NCI-H187 (cell line): Measurements from ENCODE around the gene GPX3.

Source experiments
- DNase-seq, 2 experiments: peaks; one replicate each; lab custom pipeline; 2025; lab: John Stamatoyannopoulos, UW

The GPX3 gene, protein sequence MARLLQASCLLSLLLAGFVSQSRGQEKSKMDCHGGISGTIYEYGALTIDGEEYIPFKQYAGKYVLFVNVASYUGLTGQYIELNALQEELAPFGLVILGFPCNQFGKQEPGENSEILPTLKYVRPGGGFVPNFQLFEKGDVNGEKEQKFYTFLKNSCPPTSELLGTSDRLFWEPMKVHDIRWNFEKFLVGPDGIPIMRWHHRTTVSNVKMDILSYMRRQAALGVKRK

DNA sequence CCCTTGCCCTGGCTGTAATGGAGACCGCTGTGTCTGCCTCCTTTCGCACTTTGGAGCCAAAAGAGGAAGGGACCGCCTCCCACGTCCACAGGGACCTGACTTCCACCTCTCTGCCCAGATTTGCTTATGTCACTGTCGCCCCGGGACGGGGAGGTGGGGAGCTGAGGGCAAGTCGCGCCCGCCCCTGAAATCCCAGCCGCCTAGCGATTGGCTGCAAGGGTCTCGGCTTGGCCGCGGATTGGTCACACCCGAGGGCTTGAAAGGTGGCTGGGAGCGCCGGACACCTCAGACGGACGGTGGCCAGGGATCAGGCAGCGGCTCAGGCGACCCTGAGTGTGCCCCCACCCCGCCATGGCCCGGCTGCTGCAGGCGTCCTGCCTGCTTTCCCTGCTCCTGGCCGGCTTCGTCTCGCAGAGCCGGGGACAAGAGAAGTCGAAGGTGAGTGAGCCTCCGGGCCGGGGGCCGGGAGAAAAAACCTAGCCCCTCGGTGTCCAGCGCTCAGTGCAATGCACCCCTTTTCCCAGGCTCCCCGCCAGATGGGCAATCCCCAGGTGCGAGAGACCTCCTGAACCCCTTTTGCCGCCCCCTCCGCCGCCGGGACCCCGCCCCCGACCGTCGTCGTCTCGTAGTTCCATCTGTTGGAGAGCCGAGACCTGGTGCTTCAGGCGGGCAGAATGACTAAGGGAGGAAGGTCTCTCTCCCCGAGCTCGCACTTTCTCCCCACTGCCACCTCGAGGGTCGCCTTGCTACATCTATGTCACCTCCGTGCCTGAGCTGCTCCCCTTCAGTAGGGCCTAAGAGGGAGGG, at the start of gene GPX3:
Gene GPX3 (plus strand): TSS at position 288 of the 807 bp plus-strand sequence. CDS start 64 bp downstream, at position 352.
- DNase-seq = peak in 1 of 2 experiments; percentile 11

DNA sequence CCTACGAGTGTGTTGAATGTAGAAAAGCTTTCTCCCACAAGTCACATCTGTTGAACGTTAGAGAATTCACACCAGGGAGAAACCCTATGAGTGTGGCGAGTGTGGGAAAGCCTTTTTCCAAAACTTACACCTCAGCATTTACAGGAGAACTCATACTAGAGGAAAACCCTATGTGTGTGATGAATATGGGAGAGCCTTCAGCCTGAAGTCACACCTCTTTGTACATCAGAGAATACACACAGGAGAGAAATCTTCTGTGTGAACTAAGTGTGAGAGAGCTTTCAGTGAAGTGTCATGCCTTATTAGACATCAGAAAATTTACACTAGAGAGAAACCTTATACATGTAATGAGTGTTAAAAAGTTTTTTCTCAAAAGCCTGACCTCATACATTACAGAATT, 41.8 kb upstream of the GPX3 start:
- DNase-seq = no peak

GRCh38 chr5:150987746-150988145, 32.6 kb upstream of the GPX3 start:
- no peak for DNase-seq

GRCh38 chr5:150989695-150990094, 30.7 kb upstream of the GPX3 start:
- no peak for DNase-seq

GRCh38 chr5:150992705-150993104, 27.7 kb upstream of the GPX3 start:
- DNase-seq = no peak

DNA sequence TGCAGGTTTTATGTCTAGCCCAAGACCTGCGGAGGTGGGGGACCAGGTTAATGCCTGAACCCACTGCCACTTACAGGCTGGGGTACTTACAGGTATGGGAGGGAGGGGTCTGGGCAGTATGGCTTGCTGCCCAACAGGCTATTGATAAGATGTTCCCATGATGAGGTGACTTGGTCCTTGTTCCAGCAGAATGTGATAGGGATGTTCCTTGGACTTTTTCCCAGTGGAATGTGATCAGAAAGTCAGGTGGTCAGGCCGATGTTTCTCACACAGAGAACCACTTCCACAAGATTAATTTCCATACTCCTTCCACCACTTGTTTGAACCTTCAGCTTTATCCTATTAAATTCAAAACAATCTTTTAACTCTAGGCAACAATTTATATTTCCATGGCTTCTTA, 27.0 kb upstream of the GPX3 start:
- no peak for DNase-seq

DNA sequence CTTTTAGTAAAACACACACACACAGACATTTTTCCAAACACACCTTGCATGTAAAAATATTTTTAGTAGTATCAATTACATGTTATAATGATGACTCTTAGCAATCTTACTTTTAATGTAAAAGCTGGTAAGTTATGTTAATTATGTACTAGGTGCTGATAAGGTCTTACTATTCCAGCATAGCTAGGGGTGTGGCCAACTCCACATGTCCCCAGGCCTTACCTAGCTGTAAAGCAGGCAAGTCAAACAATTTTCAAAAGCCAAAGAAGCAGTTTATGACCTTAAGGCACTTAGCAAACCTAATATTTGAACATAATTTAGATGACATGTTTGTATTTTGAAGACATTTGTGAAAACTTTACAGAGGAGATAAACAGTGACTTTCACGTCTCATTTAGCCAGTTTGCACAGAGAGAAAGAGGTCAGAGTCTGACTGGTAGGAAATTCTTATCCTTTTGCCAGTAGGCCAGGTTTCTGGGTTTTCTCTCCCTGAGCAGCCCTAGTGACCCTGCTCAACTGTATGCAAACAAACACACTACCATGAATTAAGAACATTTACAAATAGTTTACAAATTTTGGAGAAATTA, 26.5 kb upstream of the GPX3 start:
- DNase-seq = no peak

- DNase-seq = no peak
Observed at GRCh38 chr5:150999704-151000442, 20.5 kb upstream of the GPX3 start.

GRCh38 chr5:151001436-151001835, 19.0 kb upstream of the GPX3 start:
- DNase-seq = no peak

GRCh38 chr5:151002250-151002649, 18.1 kb upstream of the GPX3 start:
- no peak for DNase-seq

GRCh38 chr5:151002681-151003502, 17.5 kb upstream of the GPX3 start:
- DNase-seq = no peak

- DNase-seq = no peak
Observed at GRCh38 chr5:151003503-151003860, 16.9 kb upstream of the GPX3 start.

DNA sequence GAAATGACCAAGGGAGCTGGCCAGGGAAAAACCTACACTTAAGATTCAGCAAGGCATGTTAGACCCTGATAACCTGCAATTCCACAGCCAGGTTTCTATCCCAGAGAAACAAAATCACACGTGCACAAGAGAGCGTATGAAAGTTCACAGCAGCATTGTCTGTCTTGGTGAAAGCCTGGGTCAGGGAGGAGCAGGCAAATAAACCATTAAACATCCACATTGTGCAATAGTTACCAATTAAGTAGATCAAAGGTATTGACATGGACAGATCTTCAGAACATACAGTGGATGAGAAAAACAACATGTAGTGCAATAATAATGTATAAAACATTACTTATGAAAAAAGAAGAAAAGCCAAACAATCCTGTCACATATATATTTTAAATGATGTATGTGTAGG, 15.9 kb upstream of the GPX3 start:
- DNase-seq = no peak

DNA sequence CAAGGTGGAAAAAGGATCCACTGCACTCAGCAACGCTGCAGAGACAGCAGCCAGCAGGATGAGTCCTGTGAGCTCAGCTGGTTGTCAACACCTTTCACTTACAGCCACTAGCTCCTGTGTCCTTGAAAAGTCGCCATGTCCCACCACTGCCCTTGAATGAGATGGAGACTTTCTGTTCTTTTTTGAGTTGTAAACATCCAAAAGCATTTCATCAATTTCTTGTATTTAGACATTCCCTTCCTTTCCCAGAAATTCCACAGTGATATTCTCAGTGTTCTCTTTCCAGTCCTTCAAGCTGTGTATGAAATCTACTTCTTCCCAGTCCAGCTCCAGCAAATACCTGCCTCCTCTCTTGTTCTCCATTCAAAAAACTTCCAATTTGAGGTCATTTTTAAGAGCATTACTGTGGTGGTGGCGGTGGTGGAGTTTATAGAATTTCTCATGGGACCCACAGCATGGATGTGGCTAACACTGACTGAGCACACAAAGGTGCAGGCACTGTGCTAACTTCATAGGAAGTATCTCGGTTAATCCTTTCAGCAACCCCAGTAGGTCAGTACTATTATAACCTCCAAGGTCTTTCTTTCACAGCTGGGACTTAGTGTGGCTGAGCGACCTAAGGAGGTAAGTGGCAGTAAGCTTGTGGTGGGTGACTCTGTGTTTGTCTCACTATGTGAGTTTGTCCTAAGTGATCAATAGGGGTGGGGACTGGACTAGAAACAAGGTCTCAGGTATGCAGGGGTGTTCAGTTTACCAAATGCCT, 15.0 kb upstream of the GPX3 start:
- DNase-seq = no peak

GRCh38 chr5:151005950-151006576, 14.3 kb upstream of the GPX3 start:
- no peak for DNase-seq

- no peak for DNase-seq
Observed at GRCh38 chr5:151006704-151007334, 13.6 kb upstream of the GPX3 start.

DNA sequence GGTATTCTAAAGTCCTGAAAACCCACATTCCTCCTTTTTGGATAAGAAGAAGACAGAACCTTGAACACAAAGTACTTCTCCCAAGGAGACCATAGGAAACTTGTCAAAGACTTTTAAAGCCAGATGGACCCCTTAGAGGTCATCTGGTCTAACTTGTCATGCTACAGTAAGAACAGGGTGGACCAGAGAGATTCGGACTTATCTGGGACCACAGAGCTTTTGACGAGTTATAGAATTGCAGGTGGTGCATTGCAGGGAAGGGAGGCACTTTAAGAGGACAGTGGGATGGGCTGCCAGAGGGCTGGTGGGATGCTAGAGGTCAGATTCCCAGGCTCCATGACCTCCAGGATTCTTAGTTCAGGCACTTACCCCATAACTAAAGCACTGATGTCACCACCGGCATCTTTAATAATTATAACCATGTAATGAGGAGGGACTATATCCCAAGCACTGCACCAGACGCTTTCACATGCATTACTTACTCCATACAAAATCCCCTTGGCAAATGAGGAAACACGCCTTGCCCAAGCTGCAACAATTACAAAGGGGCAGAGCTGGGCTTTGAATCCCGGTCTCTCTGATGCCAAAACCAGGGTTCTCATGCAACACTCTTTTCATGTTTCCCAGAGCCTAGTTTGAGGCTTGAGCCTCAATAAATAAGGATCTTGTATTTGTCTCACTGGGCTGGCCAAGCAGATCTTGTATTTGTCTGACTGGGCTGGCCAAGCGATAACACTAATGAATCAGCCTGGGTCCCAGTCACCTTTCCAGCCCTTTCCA, 12.8 kb upstream of the GPX3 start:
- no peak for DNase-seq

- no peak for DNase-seq
Observed at GRCh38 chr5:151008210-151008491, 12.2 kb upstream of the GPX3 start.

GRCh38 chr5:151008906-151009305, 11.5 kb upstream of the GPX3 start:
- no peak for DNase-seq
